GM18907 (cell line): ENCODE data around the gene LMO1.

Experiments used
- ATAC-seq: cut with Tn5 transposase; IDR thresholded peaks from one replicate; pipeline ENCODE4 v1.9.1; 2021; ENCODE audit warnings: mild to moderate bottlenecking, moderate library complexity; ENCODE audit not compliant: unreplicated experiment

Gene LMO1

GRCh38 chr11:8207080-8208000, 56.3 kb downstream of the LMO1 start:
- no peak for ATAC-seq

GRCh38 chr11:8206251-8207079, 57.2 kb downstream of the LMO1 start:
- no peak for ATAC-seq

- no peak for ATAC-seq
Observed at GRCh38 chr11:8205566-8205965, 58.1 kb downstream of the LMO1 start.

- no peak for ATAC-seq
Observed at GRCh38 chr11:8204596-8204995, 59.1 kb downstream of the LMO1 start.

GRCh38 chr11:8204025-8204424, 59.7 kb downstream of the LMO1 start:
- ATAC-seq, result no peak

GRCh38 chr11:8203414-8203715, 60.3 kb downstream of the LMO1 start:
- no peak for ATAC-seq

- ATAC-seq, result no peak
Observed at GRCh38 chr11:8202516-8203413, 60.9 kb downstream of the LMO1 start.

GRCh38 chr11:8201644-8202365, 61.9 kb downstream of the LMO1 start:
- ATAC-seq, result peak; percentile 86

GRCh38 chr11:8199676-8200075, 64.0 kb downstream of the LMO1 start:
- ATAC-seq, result no peak

- no peak for ATAC-seq
Observed at GRCh38 chr11:8196749-8197148, 66.9 kb downstream of the LMO1 start.

GRCh38 chr11:8194956-8195355, 68.7 kb downstream of the LMO1 start:
- ATAC-seq, result no peak

DNA sequence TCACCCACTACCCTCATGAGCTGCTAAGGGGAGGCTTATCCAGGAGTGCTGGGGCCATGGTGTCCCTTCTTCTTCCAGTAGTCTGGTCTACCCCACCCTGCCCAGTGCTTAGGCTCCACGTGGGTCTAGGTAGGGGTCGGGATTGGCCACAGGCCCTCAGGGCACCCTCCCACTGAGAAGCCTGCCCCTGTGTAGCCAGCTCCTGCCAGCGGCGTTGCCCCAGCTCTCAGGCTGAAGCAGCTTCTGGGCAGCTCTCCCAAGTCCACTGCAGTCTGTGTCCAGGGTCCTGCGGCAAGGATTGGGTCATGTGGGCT, 70.8 kb downstream of the LMO1 start:
- ATAC-seq, result peak; percentile 21

- peak; percentile 62 for ATAC-seq
Observed at GRCh38 chr11:8192016-8192895, 71.4 kb downstream of the LMO1 start.

DNA sequence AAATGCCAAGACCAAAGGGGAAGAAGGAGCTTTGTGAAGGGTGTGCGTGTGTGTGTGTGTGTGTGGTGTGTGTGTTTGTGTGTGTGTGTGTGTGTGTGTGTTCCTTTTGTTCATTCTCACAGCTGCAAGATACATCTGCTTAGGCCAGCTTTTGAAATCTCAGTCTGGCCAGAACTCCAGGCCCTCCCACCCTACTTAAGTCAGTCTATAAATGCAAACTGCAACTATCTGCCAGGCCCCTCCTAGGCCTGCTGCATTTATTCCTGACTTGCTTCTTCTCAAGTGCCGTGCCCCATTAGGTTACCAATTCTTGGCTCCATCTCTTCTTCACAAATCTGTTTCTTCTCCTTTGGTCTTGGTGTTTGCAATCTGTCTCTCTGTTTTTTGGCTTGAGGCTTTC, 73.2 kb downstream of the LMO1 start:
- ATAC-seq, result no peak

DNA sequence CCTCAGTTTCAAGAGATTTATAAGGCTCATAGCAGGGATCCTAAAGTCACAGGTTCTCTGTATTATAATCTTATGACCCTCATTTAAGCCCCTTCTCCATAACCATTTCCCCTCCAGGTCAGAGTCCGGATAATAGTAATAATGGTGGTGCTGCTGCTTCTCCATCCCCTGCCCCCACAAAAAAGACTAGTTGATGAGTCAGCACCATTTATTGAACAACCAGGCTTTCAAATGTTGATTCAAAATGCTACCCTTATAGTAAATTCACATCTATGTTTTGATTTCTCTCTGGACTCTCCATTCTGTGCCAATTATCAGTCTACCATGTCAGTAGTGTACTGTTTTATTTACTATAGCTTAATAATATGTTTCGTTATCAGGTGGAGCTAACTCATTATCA, 77.2 kb downstream of the LMO1 start:
- no peak for ATAC-seq

- ATAC-seq, result no peak
Observed at GRCh38 chr11:8183111-8183510, 80.6 kb downstream of the LMO1 start.

DNA sequence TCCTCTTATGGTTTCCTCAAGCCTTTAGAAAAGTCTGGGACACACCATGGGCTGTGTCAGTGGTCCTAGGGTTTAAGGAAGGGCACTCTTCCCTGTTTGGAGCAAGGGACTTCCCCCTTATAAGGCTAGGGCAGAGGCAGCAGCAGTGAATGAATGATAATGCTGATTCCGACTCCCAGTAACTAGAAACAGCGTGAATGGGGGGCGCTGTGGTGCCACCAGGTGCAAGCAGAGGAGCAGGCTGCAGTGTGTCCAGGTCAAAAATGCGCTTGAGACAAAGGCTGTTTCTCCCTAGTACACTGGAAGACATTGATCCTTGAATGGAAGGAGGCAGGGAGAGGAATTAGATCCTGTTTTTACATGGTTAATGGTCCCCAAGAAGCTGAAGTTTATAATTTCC, 83.2 kb downstream of the LMO1 start:
- no peak for ATAC-seq

GRCh38 chr11:8178297-8178696, 85.4 kb downstream of the LMO1 start:
- no peak for ATAC-seq

GRCh38 chr11:8177136-8177535, 86.5 kb downstream of the LMO1 start:
- no peak for ATAC-seq
